Measurements from ENCODE around the gene KIF5A.

Gene KIF5A

GRCh38 chr12:57531836-57532235, 18.0 kb upstream of the KIF5A start:
- TF ChIP-seq, protein P1, sequence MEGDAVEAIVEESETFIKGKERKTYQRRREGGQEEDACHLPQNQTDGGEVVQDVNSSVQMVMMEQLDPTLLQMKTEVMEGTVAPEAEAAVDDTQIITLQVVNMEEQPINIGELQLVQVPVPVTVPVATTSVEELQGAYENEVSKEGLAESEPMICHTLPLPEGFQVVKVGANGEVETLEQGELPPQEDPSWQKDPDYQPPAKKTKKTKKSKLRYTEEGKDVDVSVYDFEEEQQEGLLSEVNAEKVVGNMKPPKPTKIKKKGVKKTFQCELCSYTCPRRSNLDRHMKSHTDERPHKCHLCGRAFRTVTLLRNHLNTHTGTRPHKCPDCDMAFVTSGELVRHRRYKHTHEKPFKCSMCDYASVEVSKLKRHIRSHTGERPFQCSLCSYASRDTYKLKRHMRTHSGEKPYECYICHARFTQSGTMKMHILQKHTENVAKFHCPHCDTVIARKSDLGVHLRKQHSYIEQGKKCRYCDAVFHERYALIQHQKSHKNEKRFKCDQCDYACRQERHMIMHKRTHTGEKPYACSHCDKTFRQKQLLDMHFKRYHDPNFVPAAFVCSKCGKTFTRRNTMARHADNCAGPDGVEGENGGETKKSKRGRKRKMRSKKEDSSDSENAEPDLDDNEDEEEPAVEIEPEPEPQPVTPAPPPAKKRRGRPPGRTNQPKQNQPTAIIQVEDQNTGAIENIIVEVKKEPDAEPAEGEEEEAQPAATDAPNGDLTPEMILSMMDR (IDR thresholded peaks at IDR 0.05; ENCODE audit: borderline replicate concordance, insufficient read depth, low read depth, low read length) = no peak
- no peak overlapping the region for H3K4me3 ChIP-seq (ENCODE audit: low read depth, low read length)

DNA sequence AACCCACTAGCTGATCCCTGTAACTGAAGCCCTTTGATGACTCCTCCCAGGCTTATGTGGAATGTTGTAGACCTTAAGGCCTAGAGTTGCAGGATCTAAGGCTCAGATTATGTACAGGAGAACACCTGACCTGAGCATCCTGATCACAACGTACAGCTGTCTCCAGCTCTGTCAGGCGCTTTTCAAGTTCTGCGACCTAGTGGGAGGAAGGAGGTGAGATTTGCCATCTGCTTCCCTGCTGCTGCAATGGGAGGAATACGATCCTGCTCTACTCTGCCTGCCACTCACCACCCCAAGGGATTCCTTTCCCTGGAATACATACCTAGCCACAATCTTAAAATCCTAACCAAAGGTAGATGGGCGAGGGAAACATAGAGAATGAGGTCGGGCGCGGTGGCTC, 16.7 kb upstream of the KIF5A start:
- H3K4me3 ChIP-seq (ENCODE audit: low read depth, low read length) = no peak overlapping the region
- TF ChIP-seq, protein P1 (IDR thresholded peaks at IDR 0.05; ENCODE audit: borderline replicate concordance, insufficient read depth, low read depth, low read length) = no peak

GRCh38 chr12:57534250-57534649, 15.6 kb upstream of the KIF5A start:
- H3K4me3 ChIP-seq (ENCODE audit: low read depth, low read length) = no peak overlapping the region
- TF ChIP-seq, protein P1 (IDR thresholded peaks at IDR 0.05; ENCODE audit: borderline replicate concordance, insufficient read depth, low read depth, low read length) = no peak

DNA sequence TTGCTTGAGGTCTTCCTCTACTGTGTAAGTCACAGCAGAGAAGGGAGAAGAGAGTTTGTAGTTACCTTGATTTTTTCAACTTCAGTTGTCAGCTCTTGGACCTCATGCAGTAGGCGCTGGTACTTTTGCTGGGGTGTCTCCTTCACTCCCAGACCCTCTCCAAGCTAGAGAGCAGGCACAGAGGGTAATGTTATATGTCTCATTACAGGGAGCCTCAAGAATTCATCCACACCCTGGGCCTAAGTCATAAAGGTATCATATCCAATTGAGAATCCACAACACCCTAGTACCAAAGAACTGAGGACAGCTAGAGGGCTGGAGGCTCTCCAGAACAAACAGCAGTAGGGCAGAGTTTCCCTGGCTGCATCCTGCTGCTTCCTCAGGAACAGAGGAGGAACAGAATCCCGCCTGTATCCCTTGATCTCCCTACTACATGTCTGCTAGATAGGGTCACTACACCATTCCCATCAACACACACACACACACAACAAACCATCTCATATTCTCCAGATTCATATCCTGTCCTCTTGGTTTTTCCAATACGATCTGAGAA, 14.8 kb upstream of the KIF5A start:
- no peak overlapping the region for H3K4me3 ChIP-seq (ENCODE audit: low read depth, low read length)
- TF ChIP-seq, protein P1 (IDR thresholded peaks at IDR 0.05; ENCODE audit: borderline replicate concordance, insufficient read depth, low read depth, low read length) = no peak

- TF ChIP-seq, protein P1 (IDR thresholded peaks at IDR 0.05; ENCODE audit: borderline replicate concordance, insufficient read depth, low read depth, low read length) = no peak
- no peak overlapping the region for H3K4me3 ChIP-seq (ENCODE audit: low read depth, low read length)
Measured at GRCh38 chr12:57535764-57536596, 13.9 kb upstream of the KIF5A start.

- TF ChIP-seq, protein P1 (IDR thresholded peaks at IDR 0.05; ENCODE audit: borderline replicate concordance, insufficient read depth, low read depth, low read length) = no peak
Measured at GRCh38 chr12:57536597-57536942, 13.3 kb upstream of the KIF5A start.

More at GRCh38 chr12:57536597-57536942, 13.3 kb upstream of the KIF5A start:
- H3K4me3 ChIP-seq (ENCODE audit: low read depth, low read length) = no peak overlapping the region
